ENCODE data around the gene CA10. TPM values are rescaled to one million over a fixed set of nuclear protein-coding genes. Genes with fewer than 3 reads are reported as not detected.

CA10 gene
- total RNA-seq, 1 donor from 2014 or later: 2.0 TPM

- TF ChIP-seq POLR2A (IDR thresholded peaks at IDR 0.05): no peak
- no peak for TF ChIP-seq POLR2AphosphoS5 (IDR thresholded peaks at IDR 0.05; ENCODE audit: insufficient read depth in 1 of 2, low read depth in 1 of 2)
- TF ChIP-seq CTCF (IDR thresholded peaks at IDR 0.05): no peak
- Histone ChIP-seq H3K9me3 (no peaks in the 10 kb centered on the region), H3K27me3 (no peaks in the 10 kb centered on the region), H3K4me1 (no peaks in the 10 kb centered on the region), H3K36me3 (no peaks in the 10 kb centered on the region), H3K4me3 (no peak overlapping the region), H3K27ac (no peak overlapping the region)
- intact Hi-C loops (cut with DNase I): no loop called here
- DNase-seq (ENCODE audit: extremely low spot score in 2 of 2): no peak
These were observed 147.4 kb downstream of the CA10 start for GRCh38 chr17:52011064-52011463.

DNA sequence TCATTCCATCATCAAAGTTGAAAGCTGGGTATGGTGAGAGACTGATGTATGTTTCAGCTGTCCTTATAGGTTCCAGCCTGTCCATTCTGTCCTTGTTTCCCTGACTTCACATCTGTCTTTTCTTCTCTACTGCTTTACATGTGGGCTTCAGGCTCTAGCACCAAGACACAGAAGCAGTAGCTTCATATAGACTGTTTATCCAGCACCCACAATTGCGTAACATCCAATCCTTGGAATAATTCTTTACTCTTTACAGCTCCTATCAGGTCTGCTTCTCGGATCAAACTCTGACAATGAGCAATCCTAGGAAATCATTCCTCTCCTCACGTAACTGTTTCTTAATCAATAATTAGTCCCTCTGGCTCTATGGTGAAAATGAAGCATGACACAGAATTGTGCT lies 158.9 kb downstream of the CA10 start:
- intact Hi-C loops (cut with DNase I): no loop called here
- Histone ChIP-seq H3K27me3 (no peaks in the 10 kb centered on the region), H3K4me1 (no peaks in the 10 kb centered on the region), H3K27ac (no peak overlapping the region), H3K4me3 (no peak overlapping the region), H3K36me3 (no peaks in the 10 kb centered on the region), H3K9me3 (no peaks in the 10 kb centered on the region)
- TF ChIP-seq POLR2AphosphoS5 (IDR thresholded peaks at IDR 0.05; ENCODE audit: insufficient read depth in 1 of 2, low read depth in 1 of 2): no peak
- no peak for TF ChIP-seq POLR2A (IDR thresholded peaks at IDR 0.05)
- TF ChIP-seq CTCF (IDR thresholded peaks at IDR 0.05): no peak
- no peak for DNase-seq (ENCODE audit: extremely low spot score in 2 of 2)

DNA sequence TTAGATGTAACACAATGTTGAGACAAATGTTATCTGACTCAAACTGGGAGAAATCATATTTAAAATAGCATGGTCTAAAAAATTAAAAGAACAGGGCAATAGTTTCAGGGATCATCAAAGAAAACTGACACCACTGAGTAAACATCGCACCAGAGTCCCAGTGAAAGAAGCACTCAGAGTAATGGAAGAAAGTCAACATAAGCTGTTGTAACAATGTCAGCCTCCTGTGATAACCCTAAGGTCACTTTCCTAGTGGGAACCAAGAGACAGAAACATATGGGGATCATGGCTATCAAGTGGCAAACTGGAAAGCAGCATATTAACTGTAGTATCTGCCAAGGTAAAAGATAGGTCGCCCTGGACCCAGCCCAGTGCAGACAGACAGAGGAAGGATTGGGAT lies 160.8 kb downstream of the CA10 start:
- intact Hi-C loops (cut with DNase I): no loop called here
- Histone ChIP-seq H3K4me1 (no peaks in the 10 kb centered on the region), H3K27ac (no peak overlapping the region), H3K36me3 (no peaks in the 10 kb centered on the region), H3K9me3 (no peaks in the 10 kb centered on the region), H3K27me3 (no peaks in the 10 kb centered on the region), H3K4me3 (no peak overlapping the region)
- TF ChIP-seq POLR2A (IDR thresholded peaks at IDR 0.05) (no peak), CTCF (IDR thresholded peaks at IDR 0.05) (no peak), POLR2AphosphoS5 (IDR thresholded peaks at IDR 0.05; ENCODE audit: insufficient read depth in 1 of 2, low read depth in 1 of 2) (no peak)
- no peak for DNase-seq (ENCODE audit: extremely low spot score in 2 of 2)

- no peaks in the 10 kb centered on the region for H3K4me1 ChIP-seq
- no peak overlapping the region for H3K27ac ChIP-seq
- no peak for DNase-seq (ENCODE audit: extremely low spot score in 2 of 2)
- H3K27me3 ChIP-seq: no peaks in the 10 kb centered on the region
- intact Hi-C loops (cut with DNase I): no loop called here
- no peaks in the 10 kb centered on the region for H3K9me3 ChIP-seq
- H3K4me3 ChIP-seq: no peak overlapping the region
- TF ChIP-seq CTCF (IDR thresholded peaks at IDR 0.05): no peak
- TF ChIP-seq POLR2A (IDR thresholded peaks at IDR 0.05): no peak
- TF ChIP-seq POLR2AphosphoS5 (IDR thresholded peaks at IDR 0.05; ENCODE audit: insufficient read depth in 1 of 2, low read depth in 1 of 2): no peak
- no peaks in the 10 kb centered on the region for H3K36me3 ChIP-seq
These were observed 162.6 kb downstream of the CA10 start for GRCh38 chr17:51995797-51996403.

DNA sequence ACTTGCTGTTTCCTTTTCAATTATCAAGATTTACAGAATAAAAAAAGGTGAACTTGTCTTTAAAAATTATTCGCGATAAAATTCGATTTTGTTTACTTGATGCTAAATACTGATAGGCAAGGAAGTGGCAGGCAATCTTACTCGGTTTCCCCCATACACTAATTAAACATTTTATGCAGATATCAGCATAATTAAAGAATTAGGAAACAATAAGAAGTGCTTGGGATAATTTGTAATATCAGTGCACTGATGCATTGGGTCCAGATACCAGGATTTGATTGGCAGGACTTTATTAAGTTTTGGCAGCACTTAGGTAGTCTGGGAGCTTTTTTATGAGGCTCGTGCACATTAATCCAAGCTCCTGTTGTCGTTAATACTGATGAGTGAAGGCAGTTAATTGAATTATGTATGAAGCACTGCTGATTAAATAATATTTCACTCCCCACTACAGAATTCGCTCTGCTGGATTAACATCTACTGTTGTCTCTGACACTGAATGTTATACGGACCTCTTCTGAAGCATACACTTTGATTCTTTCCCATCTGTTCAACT lies 165.6 kb downstream of the CA10 start:
- no peak overlapping the region for H3K27ac ChIP-seq
- H3K27me3 ChIP-seq: no peaks in the 10 kb centered on the region
- H3K9me3 ChIP-seq: no peaks in the 10 kb centered on the region
- TF ChIP-seq POLR2A (IDR thresholded peaks at IDR 0.05): no peak
- no peak for TF ChIP-seq POLR2AphosphoS5 (IDR thresholded peaks at IDR 0.05; ENCODE audit: insufficient read depth in 1 of 2, low read depth in 1 of 2)
- no peak for TF ChIP-seq CTCF (IDR thresholded peaks at IDR 0.05)
- no peaks in the 10 kb centered on the region for H3K36me3 ChIP-seq
- no peak overlapping the region for H3K4me3 ChIP-seq
- H3K4me1 ChIP-seq: no peaks in the 10 kb centered on the region
- DNase-seq (ENCODE audit: extremely low spot score in 2 of 2): no peak
- intact Hi-C loops (cut with DNase I): no loop called here

Measured in vagina (tissue), 2 donors.